ENCODE data around the gene PRCC. TPM values are rescaled to one million over a fixed set of nuclear protein-coding genes. Genes with fewer than 3 reads are reported as not detected.

PRCC gene
- polyA plus RNA-seq, 2 of the 4 experiments (the other 2 are of a cell fraction) = 44.5 to 52.0 TPM

DNA sequence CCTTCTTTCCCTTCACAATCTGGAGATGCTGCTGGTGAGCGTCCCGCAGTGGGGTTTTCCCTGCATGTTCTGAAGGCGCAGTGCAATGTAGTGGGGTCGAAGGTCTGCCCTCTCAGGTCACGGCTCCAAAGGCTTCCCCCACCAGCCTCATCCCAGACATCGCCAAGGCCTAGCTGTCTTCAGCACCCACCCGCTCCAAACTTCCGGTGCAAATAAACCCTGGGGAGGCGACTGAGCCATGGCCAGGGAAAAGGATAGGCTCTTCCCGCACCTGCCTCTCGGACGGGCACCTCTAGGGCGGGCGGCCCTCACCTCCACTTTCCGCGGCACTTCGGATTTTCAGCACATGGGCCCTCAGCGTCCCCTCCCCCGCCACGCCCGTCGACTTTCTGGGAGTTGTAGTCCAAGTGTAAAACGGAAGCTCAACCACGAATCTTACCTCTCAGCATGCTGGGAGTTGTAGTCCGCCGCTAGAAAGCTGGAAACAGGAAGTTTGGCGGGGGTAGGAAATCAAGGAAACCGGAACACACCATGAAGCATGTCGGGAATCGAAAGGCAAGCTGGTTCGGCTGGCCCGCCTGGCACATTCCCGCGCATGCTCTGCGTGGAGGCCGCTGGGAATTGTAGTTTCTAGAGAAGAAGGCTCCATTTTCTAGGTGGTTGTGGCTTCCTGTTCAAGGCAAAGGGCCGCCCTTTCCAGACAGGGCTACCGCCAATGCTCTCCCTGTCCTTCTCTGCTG lies 26.4 kb upstream of the PRCC start, which contains the start of gene MRPL24 (continued):
- TF ChIP-seq MYC (IDR thresholded peaks at IDR 0.05; ENCODE audit: borderline replicate concordance, low read length) = peak; percentile 99
- TF ChIP-seq JUN (IDR thresholded peaks at IDR 0.05) = peak; percentile 90 to 95
- TF ChIP-seq SMC3 (IDR thresholded peaks at IDR 0.05) = no peak; the same call in 2 of the 3 replicates
- TF ChIP-seq RCOR1 (IDR thresholded peaks at IDR 0.05; ENCODE audit: low read depth, low read length) = no peak
- 0 out of 2 replicates have a peak, but pooled peaks have one; percentile 35 for TF ChIP-seq RNF2 (IDR thresholded peaks at IDR 0.05; ENCODE audit: borderline replicate concordance, low read depth)
- TF ChIP-seq CBX2 (IDR thresholded peaks at IDR 0.05; ENCODE audit: borderline replicate concordance, low read depth) = no peak
- TF ChIP-seq BHLHE40 (IDR thresholded peaks at IDR 0.05; ENCODE audit: low read depth, low read length) = no peak
- TF ChIP-seq NR3C1 (IDR thresholded peaks at IDR 0.05) = no peak
- no peak for TF ChIP-seq MAFK (IDR thresholded peaks at IDR 0.05; ENCODE audit: partially characterized antibody)
- TF ChIP-seq, protein P1, sequence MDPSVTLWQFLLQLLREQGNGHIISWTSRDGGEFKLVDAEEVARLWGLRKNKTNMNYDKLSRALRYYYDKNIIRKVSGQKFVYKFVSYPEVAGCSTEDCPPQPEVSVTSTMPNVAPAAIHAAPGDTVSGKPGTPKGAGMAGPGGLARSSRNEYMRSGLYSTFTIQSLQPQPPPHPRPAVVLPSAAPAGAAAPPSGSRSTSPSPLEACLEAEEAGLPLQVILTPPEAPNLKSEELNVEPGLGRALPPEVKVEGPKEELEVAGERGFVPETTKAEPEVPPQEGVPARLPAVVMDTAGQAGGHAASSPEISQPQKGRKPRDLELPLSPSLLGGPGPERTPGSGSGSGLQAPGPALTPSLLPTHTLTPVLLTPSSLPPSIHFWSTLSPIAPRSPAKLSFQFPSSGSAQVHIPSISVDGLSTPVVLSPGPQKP (IDR thresholded peaks at IDR 0.05; ENCODE audit: low read depth, low read length) = no peak
- TF ChIP-seq HOXB5 (CRISPR knock-in tag; IDR thresholded peaks at IDR 0.05) = 0 out of 2 replicates have a peak, but pooled peaks have one; percentile 33
- no peak for TF ChIP-seq HOXA7 (CRISPR knock-in tag; IDR thresholded peaks at IDR 0.05)
- no peak for TF ChIP-seq TP53 (CRISPR knock-in tag; IDR thresholded peaks at IDR 0.05)
- no peak for TF ChIP-seq EP300 (IDR thresholded peaks at IDR 0.05)
- no peak for TF ChIP-seq KDM5A (IDR thresholded peaks at IDR 0.05)
- no peak for TF ChIP-seq CBX8 (IDR thresholded peaks at IDR 0.05)
- TF ChIP-seq, protein P2, sequence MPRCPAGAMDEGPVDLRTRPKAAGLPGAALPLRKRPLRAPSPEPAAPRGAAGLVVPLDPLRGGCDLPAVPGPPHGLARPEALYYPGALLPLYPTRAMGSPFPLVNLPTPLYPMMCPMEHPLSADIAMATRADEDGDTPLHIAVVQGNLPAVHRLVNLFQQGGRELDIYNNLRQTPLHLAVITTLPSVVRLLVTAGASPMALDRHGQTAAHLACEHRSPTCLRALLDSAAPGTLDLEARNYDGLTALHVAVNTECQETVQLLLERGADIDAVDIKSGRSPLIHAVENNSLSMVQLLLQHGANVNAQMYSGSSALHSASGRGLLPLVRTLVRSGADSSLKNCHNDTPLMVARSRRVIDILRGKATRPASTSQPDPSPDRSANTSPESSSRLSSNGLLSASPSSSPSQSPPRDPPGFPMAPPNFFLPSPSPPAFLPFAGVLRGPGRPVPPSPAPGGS (IDR thresholded peaks at IDR 0.05) = no peak
- TF ChIP-seq CEBPB (IDR thresholded peaks at IDR 0.05) = no peak
- TF ChIP-seq ZFP36 (IDR thresholded peaks at IDR 0.05; ENCODE audit: borderline replicate concordance, partially characterized antibody) = no peak
- TF ChIP-seq HOXB13 (CRISPR knock-in tag; IDR thresholded peaks at IDR 0.05; ENCODE audit: low read depth) = no peak
- no peak for TF ChIP-seq HEYL (CRISPR knock-in tag; IDR thresholded peaks at IDR 0.05)
- TF ChIP-seq POLR2AphosphoS2 (conservative IDR thresholded peaks at IDR 0.05; ENCODE audit: low read length) = peak; percentile 87
- no peak for TF ChIP-seq NPAS2 (CRISPR knock-in tag; IDR thresholded peaks at IDR 0.05; ENCODE audit: borderline replicate concordance)
- no peak for TF ChIP-seq SREBF2 (IDR thresholded peaks at IDR 0.05)
- TF ChIP-seq FOSB (CRISPR knock-in tag; IDR thresholded peaks at IDR 0.05) = no peak
- TF ChIP-seq USF2 (IDR thresholded peaks at IDR 0.05) = peak; percentile 16; the same call in 1 of the 2 replicates
- TF ChIP-seq RFX5 (IDR thresholded peaks at IDR 0.05) = no peak
- no peak for TF ChIP-seq RARB (CRISPR knock-in tag; IDR thresholded peaks at IDR 0.05)
- no peak for TF ChIP-seq ZNF302 (CRISPR knock-in tag; IDR thresholded peaks at IDR 0.05)
- no peak for TF ChIP-seq EHMT2 (IDR thresholded peaks at IDR 0.05; ENCODE audit: low read depth)
- no peak for TF ChIP-seq HDAC2 (IDR thresholded peaks at IDR 0.05)
- no peak for TF ChIP-seq CHD4 (IDR thresholded peaks at IDR 0.05; ENCODE audit: borderline replicate concordance)
- TF ChIP-seq HES2 (IDR thresholded peaks at IDR 0.05) = no peak
- TF ChIP-seq POLR2A (IDR thresholded peaks at IDR 0.05; ENCODE audit: low read length) = peak; percentile 57
- TF ChIP-seq, protein P3, sequence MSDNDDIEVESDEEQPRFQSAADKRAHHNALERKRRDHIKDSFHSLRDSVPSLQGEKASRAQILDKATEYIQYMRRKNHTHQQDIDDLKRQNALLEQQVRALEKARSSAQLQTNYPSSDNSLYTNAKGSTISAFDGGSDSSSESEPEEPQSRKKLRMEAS (IDR thresholded peaks at IDR 0.05) = peak; percentile 99

All from A549 (cell line).